ENCODE results near the gene BMPR1A.

BMPR1A gene

GRCh38 chr10:86799188-86799845, 42.9 kb downstream of the BMPR1A start:
- in situ Hi-C loops (cut with MboI; ENCODE audit: low sequenced_read_pairs), result no loop called here

- in situ Hi-C loops (cut with MboI; ENCODE audit: low sequenced_read_pairs), result no loop called here
Measured at GRCh38 chr10:86801995-86802394, 45.6 kb downstream of the BMPR1A start.

- in situ Hi-C loops (cut with MboI; ENCODE audit: low sequenced_read_pairs), result no loop called here
Measured at GRCh38 chr10:86802473-86803108, 46.2 kb downstream of the BMPR1A start.

GRCh38 chr10:86803156-86803555, 46.7 kb downstream of the BMPR1A start:
- in situ Hi-C loops (cut with MboI; ENCODE audit: low sequenced_read_pairs), result no loop called here

- in situ Hi-C loops (cut with MboI; ENCODE audit: low sequenced_read_pairs), result no loop called here
Measured at GRCh38 chr10:86804805-86805204, 48.4 kb downstream of the BMPR1A start.

- in situ Hi-C loops (cut with MboI; ENCODE audit: low sequenced_read_pairs), result no loop called here
Measured at GRCh38 chr10:86813101-86813500, 56.7 kb downstream of the BMPR1A start.

GRCh38 chr10:86813982-86814381, 57.6 kb downstream of the BMPR1A start:
- in situ Hi-C loops (cut with MboI; ENCODE audit: low sequenced_read_pairs), result no loop called here

GRCh38 chr10:86815035-86815617, 58.7 kb downstream of the BMPR1A start:
- in situ Hi-C loops (cut with MboI; ENCODE audit: low sequenced_read_pairs), result no loop called here

GRCh38 chr10:86815640-86816039, 59.2 kb downstream of the BMPR1A start:
- in situ Hi-C loops (cut with MboI; ENCODE audit: low sequenced_read_pairs), result no loop called here

- in situ Hi-C loops (cut with MboI; ENCODE audit: low sequenced_read_pairs), result no loop called here
Measured at GRCh38 chr10:86817246-86817645, 60.8 kb downstream of the BMPR1A start.

- in situ Hi-C loops (cut with MboI; ENCODE audit: low sequenced_read_pairs), result no loop called here
Measured at GRCh38 chr10:86819567-86819966, 63.1 kb downstream of the BMPR1A start.

GRCh38 chr10:86820509-86820908, 64.1 kb downstream of the BMPR1A start:
- in situ Hi-C loops (cut with MboI; ENCODE audit: low sequenced_read_pairs), result no loop called here

- in situ Hi-C loops (cut with MboI; ENCODE audit: low sequenced_read_pairs), result no loop called here
Measured at GRCh38 chr10:86821388-86821999, 65.1 kb downstream of the BMPR1A start.

GRCh38 chr10:86823565-86823964, 67.1 kb downstream of the BMPR1A start:
- in situ Hi-C loops (cut with MboI; ENCODE audit: low sequenced_read_pairs), result no loop called here

GRCh38 chr10:86824151-86824550, 67.7 kb downstream of the BMPR1A start:
- in situ Hi-C loops (cut with MboI; ENCODE audit: low sequenced_read_pairs), result no loop called here

- in situ Hi-C loops (cut with MboI; ENCODE audit: low sequenced_read_pairs), result no loop called here
Measured at GRCh38 chr10:86825366-86825765, 68.9 kb downstream of the BMPR1A start.

- in situ Hi-C loops (cut with MboI; ENCODE audit: low sequenced_read_pairs), result no loop called here
Measured at GRCh38 chr10:86827639-86828038, 71.2 kb downstream of the BMPR1A start.

GRCh38 chr10:86828145-86828544, 71.7 kb downstream of the BMPR1A start:
- in situ Hi-C loops (cut with MboI; ENCODE audit: low sequenced_read_pairs), result no loop called here

- in situ Hi-C loops (cut with MboI; ENCODE audit: low sequenced_read_pairs), result no loop called here
Measured at GRCh38 chr10:86829472-86829871, 73.1 kb downstream of the BMPR1A start.

GRCh38 chr10:86830043-86830591, 73.7 kb downstream of the BMPR1A start:
- in situ Hi-C loops (cut with MboI; ENCODE audit: low sequenced_read_pairs), result no loop called here

GRCh38 chr10:86833969-86834368, 77.5 kb downstream of the BMPR1A start:
- in situ Hi-C loops (cut with MboI; ENCODE audit: low sequenced_read_pairs), result no loop called here

GRCh38 chr10:86836044-86836443, 79.6 kb downstream of the BMPR1A start:
- in situ Hi-C loops (cut with MboI; ENCODE audit: low sequenced_read_pairs), result no loop called here
